Middle frontal gyrus (tissue), 1 donor: ENCODE measurements around the gene SKAP1.
A peak's percentile ranks its signal among the peaks of the same experiment; 100 is the strongest.

ENCODE experiments used
- DNase-seq: peaks from one replicate; pipeline ENCODE4 v3.0.0-alpha.2; 2015; ENCODE audit warnings: low spot score; ENCODE audit errors: extremely low spot score

Gene SKAP1

DNA sequence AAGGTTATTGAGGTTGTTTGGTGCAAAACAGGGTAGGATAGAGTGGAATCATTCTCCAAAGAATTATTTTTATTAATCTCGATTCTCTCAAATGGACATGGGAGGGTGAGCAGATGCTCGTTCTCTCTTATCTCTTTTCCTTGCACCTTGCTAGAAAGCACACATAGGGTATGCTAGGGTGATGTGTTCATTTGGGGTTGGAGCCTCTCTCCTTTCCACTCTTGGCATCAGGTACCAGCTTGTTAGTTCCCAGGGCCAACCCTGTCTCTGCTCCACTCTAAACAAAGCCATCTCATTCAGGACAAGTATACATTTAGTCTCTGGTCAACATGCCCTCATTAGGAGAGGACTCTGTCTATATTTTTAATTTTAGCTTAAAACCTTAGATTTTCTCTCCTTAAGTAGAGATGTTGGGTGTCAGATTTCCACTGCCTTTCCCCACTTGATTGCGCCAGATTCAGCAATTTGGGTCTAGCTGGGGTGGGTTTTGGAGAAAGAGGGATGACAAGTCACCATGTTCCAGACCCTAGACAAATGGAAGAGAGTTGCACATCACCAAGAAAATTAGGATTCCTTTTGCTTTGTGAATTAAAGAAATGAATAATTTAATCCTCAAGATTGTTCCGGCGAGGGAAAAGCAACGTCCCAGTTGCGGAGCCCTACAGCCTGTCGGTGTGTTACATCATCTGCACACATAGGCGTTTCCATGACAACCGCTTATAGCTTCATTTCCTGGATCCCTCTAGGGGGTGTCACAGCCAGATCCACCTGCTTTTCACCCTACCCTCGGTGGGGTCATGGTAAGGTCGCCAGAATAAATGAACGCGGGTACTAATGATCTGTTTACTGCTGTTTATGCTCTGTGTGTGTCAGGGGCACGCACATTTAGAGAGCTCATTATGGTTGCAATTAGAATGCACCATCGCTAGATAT lies 280.9 kb downstream of the SKAP1 start:
- no peak for DNase-seq

DNA sequence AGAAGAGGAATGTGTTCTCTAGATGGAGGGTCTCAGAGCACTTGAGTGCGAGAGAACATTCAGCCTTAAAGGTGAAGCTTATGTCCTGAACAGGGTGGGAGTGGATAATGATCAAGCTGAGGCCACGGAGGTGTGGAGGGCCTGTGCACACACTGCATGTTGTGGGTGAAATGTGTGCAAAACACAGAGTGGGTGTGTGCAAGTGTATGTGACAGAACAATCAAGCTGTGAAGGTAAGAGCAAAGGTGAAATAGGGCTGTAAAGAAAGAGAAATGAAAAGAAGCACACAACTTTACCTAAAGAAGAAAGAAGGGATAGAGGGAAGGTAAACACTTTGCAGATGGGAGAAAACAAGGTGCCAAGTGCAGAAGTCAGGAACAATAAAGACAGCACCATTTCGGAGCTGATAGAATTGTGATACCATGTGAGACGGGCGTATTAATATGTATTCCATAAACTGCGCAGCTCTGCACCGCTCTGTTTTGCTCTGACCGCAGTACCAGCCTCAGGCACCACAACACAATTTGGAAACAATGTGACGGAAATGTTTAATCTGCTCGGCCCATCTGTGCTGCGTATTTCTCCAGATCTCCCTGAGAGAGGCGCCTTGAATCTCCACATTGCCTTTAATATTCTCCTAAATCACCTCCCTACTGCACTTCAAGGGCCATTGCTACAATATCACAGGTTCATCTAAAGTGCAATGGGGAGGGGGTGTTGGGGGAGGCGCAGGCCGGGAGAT lies 281.8 kb downstream of the SKAP1 start:
- no peak for DNase-seq

DNA sequence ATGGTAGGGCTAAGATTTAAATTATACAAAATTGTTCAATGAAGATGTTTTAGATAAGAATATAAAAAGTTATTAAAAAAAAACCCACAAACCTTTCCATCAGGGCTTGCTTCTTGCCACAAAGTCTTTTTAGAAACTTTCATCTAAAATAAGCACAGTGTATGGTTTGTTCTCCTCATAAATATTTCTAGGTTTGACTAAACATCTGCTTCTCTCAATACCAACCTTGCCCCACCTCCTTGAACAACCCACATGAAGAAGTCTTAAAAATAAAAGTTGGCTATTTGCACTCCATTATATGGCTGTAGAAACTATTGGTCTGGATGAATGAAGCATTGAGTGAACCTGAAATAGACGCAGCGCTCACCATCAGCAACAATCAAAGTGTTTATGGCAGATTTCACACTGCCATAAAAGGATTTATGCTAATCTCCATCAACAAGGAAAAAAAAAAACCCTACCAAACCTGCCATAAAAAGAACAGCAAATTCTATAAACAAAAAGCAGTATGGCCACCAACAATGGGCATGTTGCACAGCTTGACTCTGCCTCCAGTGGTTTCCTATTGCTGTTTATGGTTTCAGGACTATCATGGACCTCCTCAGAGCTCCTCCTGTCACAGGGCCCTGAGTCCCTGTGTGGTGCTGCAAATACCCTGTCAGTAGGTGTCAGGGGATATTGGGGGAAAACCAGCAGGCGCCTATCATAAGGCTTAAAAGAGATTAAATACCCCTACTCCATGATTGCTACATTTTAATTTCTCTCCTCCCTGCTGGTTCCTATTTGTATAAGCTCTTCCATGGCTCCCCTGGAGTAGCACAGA lies 284.8 kb downstream of the SKAP1 start:
- no peak for DNase-seq

DNA sequence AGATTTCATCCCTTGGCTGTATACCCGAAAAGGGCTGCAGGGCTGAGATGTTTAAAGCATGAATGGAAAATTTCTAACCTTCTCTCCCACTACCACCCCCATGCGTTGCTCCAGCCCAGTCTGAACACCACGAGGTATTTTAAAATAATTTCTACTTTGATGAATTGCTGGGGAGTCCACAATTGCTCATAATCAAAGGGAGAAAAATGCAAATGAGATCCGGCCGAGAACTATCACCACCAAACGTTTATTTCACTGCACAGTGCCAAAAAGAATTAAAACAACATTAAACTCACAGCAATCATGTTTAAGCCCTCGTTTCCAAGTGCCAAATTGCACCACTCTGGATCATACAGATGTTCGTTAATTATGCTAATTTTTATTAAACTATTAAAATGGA lies 285.8 kb downstream of the SKAP1 start:
- DNase-seq: no peak

DNA sequence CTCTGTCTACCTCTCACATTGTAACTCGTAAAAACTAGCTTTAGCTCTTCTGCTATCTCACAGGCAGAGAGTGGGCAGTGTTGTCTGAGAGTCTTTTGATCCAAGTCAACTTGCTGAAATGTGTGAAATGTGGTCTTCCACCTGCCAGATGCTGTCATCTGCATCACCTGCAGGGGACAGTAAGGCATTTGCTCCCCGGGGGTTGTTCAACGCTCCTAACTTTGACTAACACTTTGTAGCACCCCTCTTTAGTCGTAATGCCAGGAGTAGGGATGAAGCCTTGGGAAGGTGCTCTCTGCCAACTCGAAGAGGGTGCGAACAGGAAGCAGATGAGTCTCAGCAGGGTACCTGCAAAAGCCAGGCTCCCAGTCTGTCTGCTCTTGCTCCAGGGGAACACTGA lies 286.4 kb downstream of the SKAP1 start:
- DNase-seq: no peak

DNA sequence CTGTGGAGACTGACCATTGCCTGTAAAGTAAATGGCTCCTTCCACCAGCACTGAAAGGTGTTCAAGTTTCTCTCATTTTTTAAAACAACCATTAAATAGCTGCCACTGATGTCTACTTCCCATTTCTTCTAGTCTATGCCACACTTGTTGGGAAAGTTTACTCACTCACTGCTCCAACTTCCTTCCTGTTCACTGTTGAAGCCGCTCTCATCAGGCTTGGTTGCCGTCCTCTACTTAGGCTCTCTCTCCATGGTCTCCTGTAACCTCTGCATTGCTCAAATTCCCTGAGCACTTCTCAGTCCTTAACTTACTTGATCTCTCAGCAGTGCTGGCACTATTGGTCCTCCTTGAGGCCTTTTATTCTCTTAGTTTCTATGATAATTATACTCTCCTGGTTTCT lies 290.1 kb downstream of the SKAP1 start:
- DNase-seq: no peak

DNA sequence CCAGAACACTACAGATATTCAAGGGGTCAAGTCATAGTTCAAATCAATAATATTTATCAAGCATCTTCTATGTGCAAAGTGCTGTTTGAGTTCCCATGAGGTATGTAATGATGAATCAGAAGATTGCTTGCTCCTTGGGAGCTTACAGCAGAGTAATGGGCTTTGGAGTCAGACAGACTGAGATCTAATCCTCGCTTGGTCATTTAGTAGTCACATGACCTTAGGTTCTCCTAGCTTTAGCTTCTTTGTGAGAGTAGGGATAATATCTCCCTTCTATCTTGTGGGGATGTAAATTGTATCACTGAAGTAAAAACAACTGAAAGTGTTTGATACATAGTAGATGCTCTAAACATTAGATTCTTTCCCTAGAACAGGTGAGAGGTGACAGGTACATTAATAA lies 292.4 kb downstream of the SKAP1 start:
- no peak for DNase-seq

DNA sequence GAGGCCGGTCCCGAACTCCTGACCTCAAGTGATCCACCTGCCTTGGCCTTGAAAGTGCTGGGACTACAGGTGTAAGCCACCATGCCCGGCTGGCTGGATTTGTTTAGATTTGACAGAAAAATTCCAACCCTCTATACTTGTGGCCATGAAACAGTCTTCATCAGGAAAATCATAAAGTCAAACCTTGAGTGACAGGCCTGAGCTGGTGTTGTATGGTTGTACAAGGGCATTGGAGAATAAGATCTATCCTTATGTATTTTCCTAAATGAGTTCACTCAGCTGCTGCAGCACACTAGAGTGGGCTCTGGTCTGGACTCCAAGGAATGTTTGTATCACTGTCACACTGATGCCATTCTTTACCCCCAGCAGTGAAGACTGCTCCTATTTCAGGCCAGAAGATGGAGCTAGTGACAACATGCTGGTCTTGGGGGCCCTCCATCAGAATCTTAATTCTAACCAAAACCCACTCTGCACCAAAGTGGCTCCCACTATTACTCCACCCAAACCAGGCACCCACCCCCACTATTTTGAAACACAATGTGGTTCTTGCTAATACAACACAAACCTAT lies 295.0 kb downstream of the SKAP1 start:
- DNase-seq: no peak

DNA sequence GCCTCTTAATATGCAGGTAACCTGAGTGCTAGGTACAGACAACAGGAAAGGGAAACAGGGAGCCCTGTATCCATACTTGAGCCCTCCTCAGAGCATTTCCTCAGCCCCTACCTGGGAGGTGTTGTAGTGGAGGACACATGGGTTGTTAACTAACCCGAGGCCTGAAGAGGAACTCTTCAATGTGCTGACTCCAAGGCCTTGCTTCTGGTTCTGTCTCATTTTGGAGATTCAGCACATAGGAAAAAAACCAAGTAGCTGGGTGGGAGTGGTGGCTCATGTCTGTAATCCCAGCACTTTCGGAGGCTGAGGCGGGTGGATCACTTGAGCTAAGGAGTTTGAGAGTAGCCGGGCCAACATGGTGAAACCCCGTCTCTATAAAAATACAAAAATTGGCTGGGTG lies 297.6 kb downstream of the SKAP1 start:
- DNase-seq: no peak

DNA sequence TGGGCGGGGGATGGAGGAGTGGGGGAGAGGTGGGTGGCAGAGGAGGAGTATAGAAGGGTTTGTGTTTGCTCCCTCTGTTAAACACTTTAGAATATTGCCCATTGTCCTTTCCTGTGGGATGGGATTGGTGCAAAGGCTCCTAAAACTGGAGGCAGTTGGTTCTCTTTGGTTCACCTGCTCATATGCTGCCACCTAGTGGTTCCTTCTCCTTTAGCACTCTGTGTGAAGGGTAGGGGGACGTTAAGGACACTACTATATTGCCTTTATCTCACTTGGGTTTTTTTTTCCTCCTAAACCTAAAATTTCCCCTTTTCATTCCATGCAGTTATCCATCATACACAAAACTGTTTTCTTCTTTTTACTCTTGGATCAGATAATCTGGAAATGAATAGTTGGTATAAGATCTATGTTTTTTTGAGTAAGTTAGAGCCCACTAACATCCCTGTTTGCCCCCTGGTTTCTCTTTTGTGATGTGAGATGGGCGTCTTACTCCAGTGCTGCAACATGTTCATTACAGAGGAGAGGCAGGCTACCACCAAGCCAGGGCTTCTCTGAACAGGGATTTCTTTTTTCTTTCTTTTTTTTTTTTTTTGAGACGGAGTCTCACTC lies 298.7 kb downstream of the SKAP1 start:
- no peak for DNase-seq

DNA sequence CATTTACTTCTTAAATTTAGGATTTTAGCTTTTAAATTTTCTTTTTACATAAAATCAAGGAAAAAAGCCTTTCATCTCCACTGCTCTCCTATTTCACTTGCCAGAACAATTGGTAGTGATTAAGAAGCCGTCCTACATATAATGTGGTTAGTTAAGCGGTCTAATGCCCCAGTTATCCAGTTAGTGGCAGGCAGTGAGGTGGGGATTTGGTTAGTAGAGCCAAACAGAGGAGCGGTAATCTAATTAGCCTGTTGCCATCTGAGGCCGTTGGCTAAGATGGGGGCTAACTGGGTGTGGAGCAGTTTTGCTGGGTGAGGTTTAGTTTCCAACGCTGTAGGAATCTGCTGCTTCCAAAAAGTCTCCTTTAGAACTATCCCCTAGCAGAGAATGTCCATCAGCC lies 300.0 kb downstream of the SKAP1 start:
- DNase-seq: no peak

DNA sequence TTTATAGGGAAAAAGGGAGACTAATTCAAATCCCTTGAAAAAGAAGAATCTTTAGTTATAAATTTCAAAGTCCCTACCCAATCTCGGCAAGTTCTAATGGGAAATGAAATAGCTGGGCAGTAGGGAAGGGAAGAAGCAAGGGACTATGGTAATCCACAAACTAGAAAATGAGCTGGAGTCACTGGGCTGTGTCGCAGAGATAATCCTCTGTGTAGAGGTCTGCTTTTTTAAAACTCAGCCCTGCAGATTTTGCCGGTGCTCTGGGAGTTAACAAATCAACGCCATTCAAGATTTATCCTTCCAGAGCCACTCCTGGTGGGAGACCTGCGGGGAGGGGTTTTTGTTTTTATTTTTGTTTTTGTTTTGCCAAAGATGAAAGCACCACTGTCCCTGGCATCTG lies 301.6 kb downstream of the SKAP1 start:
- DNase-seq: no peak

DNA sequence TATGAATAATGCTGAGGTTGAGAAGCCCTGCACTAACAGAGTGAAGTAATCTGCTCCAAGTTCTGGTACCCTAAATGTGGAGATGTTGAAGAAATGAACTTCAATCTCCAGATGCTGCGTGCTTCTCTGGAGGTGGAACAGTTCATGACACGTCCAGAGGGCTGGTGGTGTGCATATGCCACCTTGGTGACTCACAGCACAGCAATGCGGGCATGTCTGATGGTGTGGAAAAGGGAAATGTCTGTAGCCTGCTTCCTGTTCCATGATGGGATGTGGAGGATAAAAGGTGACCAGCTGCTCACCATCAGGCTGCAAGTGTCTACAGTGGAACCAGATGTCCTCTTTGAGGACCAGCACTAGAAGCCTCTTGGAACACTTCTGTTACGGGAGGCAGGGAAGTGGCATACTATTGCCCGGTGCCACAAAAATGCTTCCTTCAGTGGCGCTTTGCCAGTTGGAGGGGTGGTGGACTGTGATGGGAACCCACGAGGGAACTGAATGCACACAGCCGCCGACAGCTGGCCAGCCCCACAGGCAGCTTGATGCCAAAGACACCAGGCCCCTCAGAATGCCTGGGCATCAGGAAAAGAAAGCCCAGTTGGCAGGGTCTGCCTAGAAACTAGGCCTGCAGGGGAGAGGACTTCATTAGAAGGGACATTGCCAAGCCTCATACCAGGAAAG lies 302.5 kb downstream of the SKAP1 start:
- no peak for DNase-seq

DNA sequence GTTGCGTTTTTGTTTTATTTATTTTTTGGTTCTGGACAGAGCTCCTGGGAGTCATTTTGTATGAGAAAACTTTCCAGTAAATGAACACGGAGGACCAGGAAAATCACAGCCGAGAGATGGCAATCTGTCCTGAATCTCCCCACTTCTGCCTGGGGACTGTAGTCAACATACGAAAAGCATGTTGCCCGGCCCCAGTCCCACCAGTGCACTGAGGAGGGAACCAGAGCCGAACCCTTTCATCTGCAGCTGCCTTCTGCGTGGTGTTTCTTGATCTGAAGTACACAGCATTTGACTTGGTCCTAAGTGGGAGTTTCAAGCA lies 303.5 kb downstream of the SKAP1 start:
- DNase-seq: no peak

DNA sequence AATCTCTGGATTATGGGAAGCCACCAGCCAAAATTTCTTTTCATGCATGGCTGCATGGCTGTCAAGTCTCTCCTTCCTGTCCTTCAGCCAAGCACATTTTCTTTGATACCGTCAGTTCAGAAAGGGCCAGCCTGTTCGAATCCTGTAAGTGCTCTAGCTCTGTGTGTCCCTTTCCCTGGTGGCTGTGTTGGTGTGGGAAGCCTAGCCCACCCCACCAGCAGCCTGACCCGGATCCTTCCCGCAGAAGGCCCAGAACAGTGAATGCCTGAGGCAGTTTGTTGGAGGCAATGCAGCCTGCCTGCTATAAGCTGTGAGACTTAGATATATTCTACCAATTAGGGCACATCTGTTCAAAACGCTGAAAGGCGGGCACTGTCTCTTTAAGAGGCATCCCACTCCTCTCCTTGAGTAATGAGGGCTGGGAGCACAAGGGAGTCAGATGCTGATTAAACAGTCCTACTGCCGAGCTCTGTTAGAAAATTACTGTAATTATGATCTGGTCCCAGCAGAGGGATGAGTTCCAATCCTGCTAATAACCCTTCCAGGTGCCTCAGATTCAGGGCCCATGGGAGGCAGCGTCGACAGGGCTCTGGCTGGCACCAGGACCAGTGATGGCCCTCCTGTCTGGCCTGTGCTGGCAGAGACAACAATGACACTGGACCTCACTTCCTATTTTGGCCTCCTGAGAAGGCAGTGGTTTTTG lies 304.0 kb downstream of the SKAP1 start:
- no peak for DNase-seq

DNA sequence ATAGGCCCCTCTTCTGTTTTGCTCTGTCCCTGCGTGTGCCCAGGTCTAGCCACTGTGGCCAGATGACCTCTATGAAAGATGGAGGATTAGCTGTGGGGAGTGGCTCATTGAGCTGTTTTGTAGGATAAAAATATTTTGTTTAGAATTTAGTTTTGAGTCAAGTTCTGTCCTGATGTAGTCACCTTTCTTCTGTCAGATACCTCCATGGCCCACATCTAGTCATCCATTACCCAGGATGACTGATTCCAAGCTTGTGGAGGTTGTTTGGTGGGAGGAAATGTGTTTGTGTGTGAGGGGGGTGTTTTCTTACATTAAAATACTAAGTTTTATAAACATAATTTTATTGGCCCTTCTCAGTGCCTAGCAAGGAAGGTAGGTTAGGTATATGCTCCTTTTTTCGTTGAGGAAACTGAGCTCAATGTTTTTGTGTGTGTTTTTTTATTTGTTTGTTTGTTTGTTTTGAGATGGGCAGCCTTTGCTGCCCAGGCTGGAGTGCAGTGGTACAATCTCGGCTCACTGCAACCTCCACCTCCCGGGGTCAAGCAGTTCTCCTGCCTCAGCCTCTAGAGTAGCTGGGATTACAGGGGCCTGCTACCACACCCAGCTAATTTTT lies 306.1 kb downstream of the SKAP1 start:
- no peak for DNase-seq

DNA sequence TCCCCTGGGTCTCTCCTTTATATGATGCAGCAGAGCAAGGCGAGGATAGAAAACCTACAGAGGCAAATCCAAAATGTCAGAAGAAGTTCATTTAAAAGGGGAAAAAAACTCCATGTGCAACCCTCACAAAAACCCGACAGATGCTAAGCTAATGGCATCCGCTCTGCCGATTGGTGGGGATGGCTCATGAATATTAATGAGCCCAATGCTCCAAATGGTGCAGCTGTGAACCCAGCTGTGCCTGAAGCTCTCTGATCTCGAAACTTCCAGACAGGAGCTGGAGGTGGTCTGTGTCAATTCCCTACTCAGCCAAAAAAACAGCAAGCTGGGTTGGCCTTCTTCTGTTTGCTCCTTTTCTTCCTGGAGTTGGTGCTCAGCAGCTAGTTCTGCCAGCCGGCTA lies 306.9 kb downstream of the SKAP1 start:
- DNase-seq: peak; percentile 35

DNA sequence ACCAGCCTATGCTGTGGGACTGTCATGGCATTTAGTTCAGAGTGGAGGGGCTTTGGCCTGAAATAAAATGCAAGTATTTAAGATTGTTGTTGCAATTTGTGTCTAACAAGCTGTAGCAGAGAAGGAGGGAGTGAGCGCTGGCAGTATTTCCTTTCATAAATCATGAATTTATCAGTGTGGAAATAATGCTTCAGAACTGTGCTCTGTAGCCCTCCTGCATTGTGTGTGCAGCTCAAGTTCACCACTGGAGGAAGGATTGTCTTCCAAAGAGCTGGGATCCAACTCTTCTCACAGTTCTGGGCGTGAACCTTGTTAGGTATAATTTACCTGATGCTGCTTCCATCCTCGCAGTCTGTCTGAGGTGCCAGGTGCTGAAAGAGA lies 307.4 kb downstream of the SKAP1 start:
- DNase-seq: no peak

DNA sequence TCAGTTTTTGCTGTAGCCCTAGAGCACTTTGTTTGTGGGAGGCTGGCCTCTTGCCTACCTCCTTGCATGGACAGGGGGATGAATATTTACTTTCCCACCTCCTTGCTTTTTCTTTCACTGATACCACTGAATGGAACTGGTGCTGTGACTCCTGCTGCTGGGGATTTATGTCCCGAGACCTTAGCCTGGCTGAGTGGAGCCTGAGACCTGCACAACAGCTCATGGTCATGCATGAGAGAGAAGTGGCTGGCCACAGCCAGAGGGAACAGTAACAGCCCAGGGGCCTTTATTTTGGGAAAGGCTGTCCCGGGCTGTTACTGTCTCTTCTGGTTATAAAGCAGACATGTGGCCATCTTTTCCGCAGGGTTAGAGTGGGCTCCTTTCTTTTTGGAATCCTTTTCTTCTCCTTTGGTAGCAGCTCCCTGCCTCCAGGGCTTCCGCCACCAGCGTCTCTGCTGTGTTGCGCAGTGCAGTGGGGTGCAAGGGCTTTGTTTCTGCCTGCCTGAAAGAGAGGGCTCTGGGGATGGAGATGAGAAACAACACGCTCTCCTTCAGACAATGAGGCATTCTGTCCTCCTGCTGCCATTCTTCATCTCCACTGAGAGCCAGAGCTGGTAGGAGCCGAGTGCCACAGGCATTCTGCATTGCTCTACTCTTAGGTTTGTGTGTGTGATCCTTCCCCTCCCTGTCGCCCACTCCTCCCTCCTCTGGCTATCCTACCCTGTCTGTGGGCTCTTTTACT lies 307.9 kb downstream of the SKAP1 start:
- no peak for DNase-seq
